ENCODE data around the gene FZR1.

GRCh38 chr19:3547767-3548282, 41.7 kb downstream of the FZR1 start:
- TF ChIP-seq POLR2A (IDR thresholded peaks at IDR 0.05), result no peak
- TF ChIP-seq CTCF (IDR thresholded peaks at IDR 0.05), result no peak

Measured in ovary (tissue), 3 donors.